Endothelial cell of umbilical vein (primary cell): ENCODE measurements around the gene NSMCE1. TPM values are rescaled to one million over a fixed set of nuclear protein-coding genes. Genes with fewer than 3 reads are reported as not detected.

Experiments used
- BruUV-seq: library from RNA; stranded (reverse); fragments of 400-500 nt; replicated peaks from 2 replicates; lab custom pipeline; 2021; lab: Mats Ljungman, UMichigan
- CTCF ChIA-PET: fragments of 300-600, 350-600 bp; sonication (Branson Sonifier 250); formaldehyde crosslinking; loops from one replicate; lab custom pipeline; 2021; ENCODE audit warnings: antibody characterized with exemption, inconsistent platforms; lab: Charles Lee
- POLR2A ChIA-PET: fragments of 300-600, 350-600 bp; sonication (Branson Sonifier 250); formaldehyde crosslinking; loops from one replicate; lab custom pipeline; 2021; ENCODE audit warnings: antibody characterized with exemption, inconsistent platforms; lab: Charles Lee
- DNase-seq: peaks from one replicate; pipeline ENCODE4 v3.0.0-alpha.2; 2011; ENCODE audit warnings: low read depth, low spot score
- FAIRE-seq: peaks from 2 replicates; lab custom pipeline; 2011; peaks lifted over from hg19 to GRCh38; lab: Jason Lieb, UNC
- H2AFZ ChIP-seq: 2 replicates; pipeline ENCODE4 v1.6.0; 2012; ENCODE audit warnings: low read depth, low read length, control low read depth, inconsistent platforms
- H3K27ac ChIP-seq: 2 replicates; pipeline ENCODE4 v1.5.1; 2011; ENCODE audit warnings: low read depth, mild to moderate bottlenecking, control low read depth, low read length, moderate library complexity; ENCODE audit not compliant: insufficient read depth
- H3K27me3 ChIP-seq, 2 experiments: 2 replicates each; pipeline versions ENCODE4 v1.6.0 to v1.6.1; 2011; ENCODE audit warnings: low read length in 2 of 2, mixed read lengths in 1 of 2; ENCODE audit not compliant: control insufficient read depth in 2 of 2, insufficient read depth in 2 of 2
- H3K36me3 ChIP-seq, 2 experiments: 2 replicates in 1 of 2; 3 replicates in 1 of 2; pipeline ENCODE4 v1.5.1; 2011; ENCODE audit warnings: low read length in 2 of 2, mild to moderate bottlenecking in 1 of 2, moderate library complexity in 1 of 2; ENCODE audit not compliant: control insufficient read depth in 2 of 2, insufficient read depth in 2 of 2; ENCODE audit errors: extremely low read depth in 1 of 2
- H3K4me1 ChIP-seq: 3 replicates; pipeline ENCODE4 v1.5.1; 2011; ENCODE audit warnings: mild to moderate bottlenecking, low read length; ENCODE audit not compliant: control insufficient read depth, insufficient read depth; ENCODE audit errors: extremely low read depth
- H3K4me2 ChIP-seq: 2 replicates; pipeline ENCODE4 v1.6.1; 2011; ENCODE audit warnings: low read length, control low read depth, mixed read lengths; ENCODE audit not compliant: insufficient read depth
- H3K4me3 ChIP-seq, 3 experiments: fragments of 200-600 bp in 1 of 3; sonication (generic), shearing (Covaris generic) in 1 of 3; replicated peaks in 1 of 3; 2 replicates each; pipeline ENCODE4 v1.5.1; 2011 to 2016; ENCODE audit warnings: control low read depth in 3 of 3, low read length in 3 of 3, mild to moderate bottlenecking in 2 of 3, inconsistent platforms in 1 of 3, low read depth in 1 of 3, moderate library complexity in 1 of 3; ENCODE audit not compliant: insufficient read depth in 1 of 3
- H3K79me2 ChIP-seq: 2 replicates; pipeline ENCODE4 v1.6.0; 2012; ENCODE audit warnings: low read length, inconsistent platforms; ENCODE audit not compliant: control insufficient read depth, insufficient read depth
- H3K9ac ChIP-seq: replicated peaks from 2 replicates; pipeline ENCODE3; 2011; ENCODE audit warnings: low read length, control low read depth; ENCODE audit not compliant: insufficient read depth; ENCODE audit errors: extremely low read depth
- H3K9me1 ChIP-seq: replicated peaks from 3 replicates; pipeline ENCODE4 v1.6.0; 2011; ENCODE audit warnings: mild to moderate bottlenecking, low read length; ENCODE audit not compliant: control insufficient read depth, insufficient read depth; ENCODE audit errors: extremely low read depth
- H3K9me3 ChIP-seq: replicated peaks from 2 replicates; pipeline ENCODE4 v1.5.1; 2012; ENCODE audit warnings: low read length, inconsistent platforms; ENCODE audit not compliant: control insufficient read depth, insufficient read depth
- H4K20me1 ChIP-seq: replicated peaks from 2 replicates; pipeline ENCODE3; 2011; ENCODE audit warnings: mild to moderate bottlenecking, low read length; ENCODE audit not compliant: control insufficient read depth, insufficient read depth; ENCODE audit errors: extremely low read depth
- EZH2 ChIP-seq: IDR thresholded peaks from 2 replicates; pipeline ENCODE4 v1.6.1; 2012; ENCODE audit warnings: borderline replicate concordance, low read depth, mild to moderate bottlenecking, moderate library complexity, low read length, inconsistent platforms; ENCODE audit not compliant: severe bottlenecking
- FOS ChIP-seq: IDR thresholded peaks from 2 replicates; pipeline ENCODE4 v1.6.1; 2011; ENCODE audit warnings: mild to moderate bottlenecking, low read length, moderate library complexity, borderline replicate concordance; ENCODE audit not compliant: insufficient read depth
- GATA2 ChIP-seq: IDR thresholded peaks from 2 replicates; pipeline ENCODE4 v1.7.0; 2011; ENCODE audit warnings: low read depth, mild to moderate bottlenecking, moderate library complexity, mixed read lengths, low read length; ENCODE audit not compliant: insufficient read length, insufficient read depth
- JUN ChIP-seq: IDR thresholded peaks from 2 replicates; pipeline ENCODE4 v1.6.1; 2011; ENCODE audit warnings: borderline replicate concordance, low read depth; ENCODE audit not compliant: insufficient read length, insufficient read depth
- MYC ChIP-seq: IDR thresholded peaks from one replicate; pipeline ENCODE4 v1.6.1; 2011; ENCODE audit warnings: mild to moderate bottlenecking, low read depth, low read length
- POLR2A ChIP-seq: IDR thresholded peaks from 2 replicates; pipeline ENCODE4 v1.6.1; 2012; ENCODE audit warnings: low read depth, mild to moderate bottlenecking, control low read depth, low read length
- POLR2AphosphoS5 ChIP-seq: IDR thresholded peaks from 2 replicates; pipeline ENCODE4 v1.6.1; 2012; ENCODE audit warnings: low read depth, mild to moderate bottlenecking, control low read depth, low read length, moderate library complexity; ENCODE audit not compliant: insufficient read depth
- dilution Hi-C: fragments of 300-500 bp; cut with MboI; formaldehyde crosslinking; loops from one replicate; pipeline ENCODE4 v1.15.0; 2019; ENCODE audit warnings: low sequenced_read_pairs; ENCODE audit not compliant: extremely low pct_ligation_motif_present
- intact Hi-C: fragments of 100-400 bp; cut with micrococcal nuclease; formaldehyde crosslinking; loops from one replicate; pipeline ENCODE4 v1.10.0; 2022
- polyA plus RNA-seq, 4 experiments: library from polyadenylated mRNA; depleted of rRNA in 3 of 4; stranded (reverse) in 3 of 4; unstranded in 1 of 4; fragments of >200 nt; gene quantifications; 2 replicates each; pipeline versions ENCODE4 v1.2.1 to v1.2.3, GENCODE V29; 2011 to 2012; ENCODE audit warnings: missing spikeins in 1 of 4
- total RNA-seq: library from RNA; stranded (reverse); gene quantifications from 2 replicates; pipeline ENCODE4 v1.2.3, GENCODE V29; 2021
- TF ChIP-seq, protein P1 (sequence below): IDR thresholded peaks from 2 replicates; pipeline ENCODE4 v1.6.1; 2011; ENCODE audit not compliant: insufficient read depth, insufficient read length
- TF ChIP-seq, protein P2 (sequence below), 2 donors: IDR thresholded peaks; 1 replicate in 1 of 2; 2 replicates in 1 of 2; pipeline ENCODE4 v1.5.1; 2011; ENCODE audit warnings: low read length in 2 of 2, mild to moderate bottlenecking in 2 of 2, moderate library complexity in 2 of 2, control low read depth in 1 of 2, inconsistent platforms in 1 of 2, low read depth in 1 of 2; ENCODE audit not compliant: insufficient read depth in 1 of 2; ENCODE audit errors: extremely low read depth in 1 of 2

The NSMCE1 gene
- total and polyA plus RNA-seq, 2 donors (not counting 3 experiments of a cell fraction or from before 2014, with no cell fraction given), result 23.8 to 42.0 TPM

DNA sequence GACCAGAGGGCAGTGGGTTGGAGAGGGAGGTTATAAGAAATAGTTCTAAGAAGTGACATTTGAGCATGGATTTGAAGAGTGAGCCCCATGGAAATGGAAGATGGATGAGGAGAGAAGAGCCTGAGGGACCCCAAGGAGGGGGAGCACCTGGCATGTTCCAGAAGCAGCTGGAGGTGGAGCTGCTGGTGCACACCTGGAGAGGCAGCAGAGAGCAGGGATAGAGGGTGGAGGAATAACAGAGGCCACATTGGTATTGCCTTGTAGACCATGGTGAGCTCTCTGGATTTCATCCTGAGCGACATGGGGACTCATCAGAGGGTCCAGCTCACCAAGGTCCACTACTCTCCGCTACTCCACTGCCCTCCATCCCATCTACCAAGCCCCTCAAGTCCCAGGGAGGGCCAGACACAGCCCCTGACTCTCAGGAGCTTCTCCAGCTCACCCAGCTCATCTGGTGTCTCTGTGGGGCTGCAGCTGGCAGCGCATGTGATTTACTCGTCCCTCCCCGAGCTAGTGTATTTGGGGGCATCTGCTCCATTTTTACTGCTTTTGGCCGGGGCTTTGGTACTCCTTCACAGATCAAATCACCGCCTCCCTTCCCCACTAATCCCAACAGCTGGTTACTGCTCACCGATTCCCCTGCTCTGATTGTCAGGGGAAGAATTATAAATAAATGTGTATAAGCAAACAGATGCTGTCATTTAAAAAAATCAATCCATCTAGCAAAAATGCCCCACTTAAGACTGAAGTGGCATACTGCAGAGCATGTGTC, 87.4 kb downstream of the NSMCE1 start:
- no peaks in the 10 kb centered on the region for H3K9me3 ChIP-seq
- no peaks in the 10 kb centered on the region for H4K20me1 ChIP-seq
- DNase-seq, result no peak
- H3K79me2 ChIP-seq, result no peaks in the 10 kb centered on the region
- H3K27me3 ChIP-seq, result peaks cover 10% of the 10 kb centered on the region in 2 experiments
- no peak overlapping the region for H3K9ac ChIP-seq
- no TSS peak for BruUV-seq
- H3K4me3 ChIP-seq, result no peak overlapping the region
- H3K9me1 ChIP-seq, result no peaks in the 10 kb centered on the region
- intact Hi-C loops (no loop called here), dilution Hi-C loops (no loop called here)
- H2AFZ ChIP-seq, result no peak overlapping the region
- H3K4me1 ChIP-seq, result peaks cover 18% of the 10 kb centered on the region
- ChIA-PET CTCF (interaction anchor here (0.8 to 4.5 kb wide), 9 partner anchors 8 to 275 kb away, joined by 3 to 48 read pairs (median 5); no protein-coding TSS in a partner anchor), POLR2A (no interaction called here)
- no peak overlapping the region for H3K27ac ChIP-seq
- no peaks in the 10 kb centered on the region for H3K36me3 ChIP-seq
- H3K4me2 ChIP-seq, result no peak overlapping the region
- FAIRE-seq, result no peak
- TF ChIP-seq, protein P1, sequence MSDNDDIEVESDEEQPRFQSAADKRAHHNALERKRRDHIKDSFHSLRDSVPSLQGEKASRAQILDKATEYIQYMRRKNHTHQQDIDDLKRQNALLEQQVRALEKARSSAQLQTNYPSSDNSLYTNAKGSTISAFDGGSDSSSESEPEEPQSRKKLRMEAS, result no peak
- no peak for TF ChIP-seq MYC
- TF ChIP-seq POLR2A, result no peak
- no peak for TF ChIP-seq POLR2AphosphoS5
- no peak for TF ChIP-seq EZH2
- no peak for TF ChIP-seq FOS
- TF ChIP-seq, protein P2, sequence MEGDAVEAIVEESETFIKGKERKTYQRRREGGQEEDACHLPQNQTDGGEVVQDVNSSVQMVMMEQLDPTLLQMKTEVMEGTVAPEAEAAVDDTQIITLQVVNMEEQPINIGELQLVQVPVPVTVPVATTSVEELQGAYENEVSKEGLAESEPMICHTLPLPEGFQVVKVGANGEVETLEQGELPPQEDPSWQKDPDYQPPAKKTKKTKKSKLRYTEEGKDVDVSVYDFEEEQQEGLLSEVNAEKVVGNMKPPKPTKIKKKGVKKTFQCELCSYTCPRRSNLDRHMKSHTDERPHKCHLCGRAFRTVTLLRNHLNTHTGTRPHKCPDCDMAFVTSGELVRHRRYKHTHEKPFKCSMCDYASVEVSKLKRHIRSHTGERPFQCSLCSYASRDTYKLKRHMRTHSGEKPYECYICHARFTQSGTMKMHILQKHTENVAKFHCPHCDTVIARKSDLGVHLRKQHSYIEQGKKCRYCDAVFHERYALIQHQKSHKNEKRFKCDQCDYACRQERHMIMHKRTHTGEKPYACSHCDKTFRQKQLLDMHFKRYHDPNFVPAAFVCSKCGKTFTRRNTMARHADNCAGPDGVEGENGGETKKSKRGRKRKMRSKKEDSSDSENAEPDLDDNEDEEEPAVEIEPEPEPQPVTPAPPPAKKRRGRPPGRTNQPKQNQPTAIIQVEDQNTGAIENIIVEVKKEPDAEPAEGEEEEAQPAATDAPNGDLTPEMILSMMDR (IDR thresholded peaks at IDR 0.05; ENCODE audit: extremely low read depth in 1 of 2, insufficient read depth in 1 of 2, low read depth in 1 of 2, low read length in 2 of 2), result no peak
- TF ChIP-seq GATA2, result no peak
- TF ChIP-seq JUN, result no peak
